Measurements from ENCODE around the gene PDAP1. TPM values are rescaled to one million over a fixed set of nuclear protein-coding genes. Genes with fewer than 3 reads are reported as not detected.

Gene PDAP1
- total and polyA plus RNA-seq, 9 of the 15 experiments (the other 6 are each of a cell fraction or from before 2014, with no cell fraction given): 10.2 to 315 (median 129) TPM

DNA sequence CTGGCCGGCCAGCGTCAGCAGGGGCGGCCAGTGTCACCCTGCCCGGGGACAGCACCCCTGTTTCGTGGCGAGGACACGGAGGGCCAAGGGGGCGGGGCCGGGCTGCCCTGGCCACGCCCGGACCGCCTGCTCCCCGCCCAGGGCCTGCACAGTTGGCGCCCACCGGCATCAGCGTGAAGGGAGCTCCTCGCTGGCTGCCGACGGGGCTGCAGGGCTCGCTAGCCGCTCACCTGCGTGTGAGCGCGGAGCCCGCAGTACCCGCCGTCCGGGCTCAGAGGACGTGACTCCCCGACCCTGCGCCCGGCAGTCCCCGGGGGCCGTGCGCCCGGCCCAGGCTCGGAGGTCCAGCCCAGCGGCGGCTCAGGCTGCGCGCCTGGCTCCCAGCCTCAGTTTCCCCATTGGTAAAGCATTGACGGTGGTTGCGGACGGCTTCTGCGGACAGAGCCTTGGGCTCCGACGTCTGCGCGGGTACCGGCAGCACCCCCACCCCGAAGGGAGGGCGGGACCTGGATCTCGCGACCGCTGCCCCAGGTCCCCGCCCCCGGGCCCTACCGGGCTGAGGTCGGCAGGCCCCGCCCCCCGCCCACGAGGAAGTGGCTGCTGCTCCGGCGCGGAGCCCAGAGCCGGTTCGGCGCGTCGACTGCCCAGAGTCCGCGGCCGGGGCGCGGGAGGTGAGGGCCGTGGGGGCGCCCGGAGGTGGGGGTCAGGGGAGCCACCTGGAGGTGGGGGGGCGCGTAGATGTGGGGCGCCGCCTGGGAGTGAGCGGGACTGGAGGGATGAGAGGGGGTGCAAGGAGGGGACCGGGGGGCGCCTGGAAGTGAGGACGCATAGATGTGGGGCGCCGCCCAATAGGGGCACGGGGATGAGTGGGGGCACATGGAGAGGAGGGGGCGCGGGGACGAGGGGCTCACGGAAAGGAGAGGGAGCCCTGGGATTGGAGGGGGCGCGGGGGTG is 34.0 kb downstream of the PDAP1 start, which contains the start of gene ARPC1B (continued):
- no peak for TF ChIP-seq TFAM (CRISPR knock-in tag; conservative IDR thresholded peaks at IDR 0.05)
- TF ChIP-seq ZNF780A (CRISPR knock-in tag; IDR thresholded peaks at IDR 0.05): no peak
- no peak for TF ChIP-seq ETV1 (tag; conservative IDR thresholded peaks at IDR 0.05; ENCODE audit: low read depth)
- TF ChIP-seq, protein P1, sequence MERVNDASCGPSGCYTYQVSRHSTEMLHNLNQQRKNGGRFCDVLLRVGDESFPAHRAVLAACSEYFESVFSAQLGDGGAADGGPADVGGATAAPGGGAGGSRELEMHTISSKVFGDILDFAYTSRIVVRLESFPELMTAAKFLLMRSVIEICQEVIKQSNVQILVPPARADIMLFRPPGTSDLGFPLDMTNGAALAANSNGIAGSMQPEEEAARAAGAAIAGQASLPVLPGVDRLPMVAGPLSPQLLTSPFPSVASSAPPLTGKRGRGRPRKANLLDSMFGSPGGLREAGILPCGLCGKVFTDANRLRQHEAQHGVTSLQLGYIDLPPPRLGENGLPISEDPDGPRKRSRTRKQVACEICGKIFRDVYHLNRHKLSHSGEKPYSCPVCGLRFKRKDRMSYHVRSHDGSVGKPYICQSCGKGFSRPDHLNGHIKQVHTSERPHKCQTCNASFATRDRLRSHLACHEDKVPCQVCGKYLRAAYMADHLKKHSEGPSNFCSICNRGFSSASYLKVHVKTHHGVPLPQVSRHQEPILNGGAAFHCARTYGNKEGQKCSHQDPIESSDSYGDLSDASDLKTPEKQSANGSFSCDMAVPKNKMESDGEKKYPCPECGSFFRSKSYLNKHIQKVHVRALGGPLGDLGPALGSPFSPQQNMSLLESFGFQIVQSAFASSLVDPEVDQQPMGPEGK (CRISPR knock-in tag; IDR thresholded peaks at IDR 0.05; ENCODE audit: borderline replicate concordance): no peak
- TF ChIP-seq, protein P2, sequence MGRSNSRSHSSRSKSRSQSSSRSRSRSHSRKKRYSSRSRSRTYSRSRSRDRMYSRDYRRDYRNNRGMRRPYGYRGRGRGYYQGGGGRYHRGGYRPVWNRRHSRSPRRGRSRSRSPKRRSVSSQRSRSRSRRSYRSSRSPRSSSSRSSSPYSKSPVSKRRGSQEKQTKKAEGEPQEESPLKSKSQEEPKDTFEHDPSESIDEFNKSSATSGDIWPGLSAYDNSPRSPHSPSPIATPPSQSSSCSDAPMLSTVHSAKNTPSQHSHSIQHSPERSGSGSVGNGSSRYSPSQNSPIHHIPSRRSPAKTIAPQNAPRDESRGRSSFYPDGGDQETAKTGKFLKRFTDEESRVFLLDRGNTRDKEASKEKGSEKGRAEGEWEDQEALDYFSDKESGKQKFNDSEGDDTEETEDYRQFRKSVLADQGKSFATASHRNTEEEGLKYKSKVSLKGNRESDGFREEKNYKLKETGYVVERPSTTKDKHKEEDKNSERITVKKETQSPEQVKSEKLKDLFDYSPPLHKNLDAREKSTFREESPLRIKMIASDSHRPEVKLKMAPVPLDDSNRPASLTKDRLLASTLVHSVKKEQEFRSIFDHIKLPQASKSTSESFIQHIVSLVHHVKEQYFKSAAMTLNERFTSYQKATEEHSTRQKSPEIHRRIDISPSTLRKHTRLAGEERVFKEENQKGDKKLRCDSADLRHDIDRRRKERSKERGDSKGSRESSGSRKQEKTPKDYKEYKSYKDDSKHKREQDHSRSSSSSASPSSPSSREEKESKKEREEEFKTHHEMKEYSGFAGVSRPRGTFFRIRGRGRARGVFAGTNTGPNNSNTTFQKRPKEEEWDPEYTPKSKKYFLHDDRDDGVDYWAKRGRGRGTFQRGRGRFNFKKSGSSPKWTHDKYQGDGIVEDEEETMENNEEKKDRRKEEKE (IDR thresholded peaks at IDR 0.05; ENCODE audit: borderline replicate concordance in 1 of 2, control insufficient read depth in 1 of 2, low read depth in 2 of 2, low read length in 1 of 2): no peak
- no peak for TF ChIP-seq ZNF695 (CRISPR knock-in tag; IDR thresholded peaks at IDR 0.05)
- TF ChIP-seq, protein P3, sequence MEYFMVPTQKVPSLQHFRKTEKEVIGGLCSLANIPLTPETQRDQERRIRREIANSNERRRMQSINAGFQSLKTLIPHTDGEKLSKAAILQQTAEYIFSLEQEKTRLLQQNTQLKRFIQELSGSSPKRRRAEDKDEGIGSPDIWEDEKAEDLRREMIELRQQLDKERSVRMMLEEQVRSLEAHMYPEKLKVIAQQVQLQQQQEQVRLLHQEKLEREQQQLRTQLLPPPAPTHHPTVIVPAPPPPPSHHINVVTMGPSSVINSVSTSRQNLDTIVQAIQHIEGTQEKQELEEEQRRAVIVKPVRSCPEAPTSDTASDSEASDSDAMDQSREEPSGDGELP (CRISPR knock-in tag; IDR thresholded peaks at IDR 0.05; ENCODE audit: borderline replicate concordance): no peak
- TF ChIP-seq ZFP36 (IDR thresholded peaks at IDR 0.05; ENCODE audit: low read depth, low read length, partially characterized antibody): no peak
- TF ChIP-seq, protein P4, sequence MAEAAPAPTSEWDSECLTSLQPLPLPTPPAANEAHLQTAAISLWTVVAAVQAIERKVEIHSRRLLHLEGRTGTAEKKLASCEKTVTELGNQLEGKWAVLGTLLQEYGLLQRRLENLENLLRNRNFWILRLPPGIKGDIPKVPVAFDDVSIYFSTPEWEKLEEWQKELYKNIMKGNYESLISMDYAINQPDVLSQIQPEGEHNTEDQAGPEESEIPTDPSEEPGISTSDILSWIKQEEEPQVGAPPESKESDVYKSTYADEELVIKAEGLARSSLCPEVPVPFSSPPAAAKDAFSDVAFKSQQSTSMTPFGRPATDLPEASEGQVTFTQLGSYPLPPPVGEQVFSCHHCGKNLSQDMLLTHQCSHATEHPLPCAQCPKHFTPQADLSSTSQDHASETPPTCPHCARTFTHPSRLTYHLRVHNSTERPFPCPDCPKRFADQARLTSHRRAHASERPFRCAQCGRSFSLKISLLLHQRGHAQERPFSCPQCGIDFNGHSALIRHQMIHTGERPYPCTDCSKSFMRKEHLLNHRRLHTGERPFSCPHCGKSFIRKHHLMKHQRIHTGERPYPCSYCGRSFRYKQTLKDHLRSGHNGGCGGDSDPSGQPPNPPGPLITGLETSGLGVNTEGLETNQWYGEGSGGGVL (CRISPR knock-in tag; IDR thresholded peaks at IDR 0.05): no peak
- no peak for TF ChIP-seq EP300 (IDR thresholded peaks at IDR 0.05; ENCODE audit: low read length)
- TF ChIP-seq, protein P5, sequence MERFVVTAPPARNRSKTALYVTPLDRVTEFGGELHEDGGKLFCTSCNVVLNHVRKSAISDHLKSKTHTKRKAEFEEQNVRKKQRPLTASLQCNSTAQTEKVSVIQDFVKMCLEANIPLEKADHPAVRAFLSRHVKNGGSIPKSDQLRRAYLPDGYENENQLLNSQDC (CRISPR knock-in tag; IDR thresholded peaks at IDR 0.05): no peak
- TF ChIP-seq SMARCB1 (IDR thresholded peaks at IDR 0.05; ENCODE audit: insufficient read length, low read depth): no peak
- no peak for TF ChIP-seq CHD4 (IDR thresholded peaks at IDR 0.05; ENCODE audit: insufficient read depth, insufficient replicate concordance, low read depth, low read length, poor library complexity, severe bottlenecking)

All from K562 (cell line).